Naive B cell (primary cell): ENCODE measurements around the gene MIS18BP1. TPM values are rescaled to one million over a fixed set of nuclear protein-coding genes. Genes with fewer than 3 reads are reported as not detected.

Experiments used
- ATAC-seq, 2 donors: fragments of 150-1000 bp; cut with Tn5 transposase; 2 replicates each; pipeline ENCODE4 v1.10.0; 2021; ENCODE audit warnings: low read depth in 2 of 2, mild to moderate bottlenecking in 2 of 2, moderate library complexity in 2 of 2
- DNase-seq: peaks from one replicate; pipeline ENCODE4 v3.0.0; 2022
- H3K27ac Mint-ChIP-seq, 6 donors: one replicate each; pipeline ENCODE4 v1.8.0; 2020 to 2022; ENCODE audit warnings: mild to moderate bottlenecking in 6 of 6, mixed read lengths in 6 of 6, moderate library complexity in 5 of 6, inconsistent platforms in 2 of 6
- H3K27me3 Mint-ChIP-seq, 3 donors: one replicate each; pipeline ENCODE4 v1.8.0; 2021 to 2022; ENCODE audit warnings: mixed read lengths in 3 of 3, mild to moderate bottlenecking in 1 of 3
- H3K36me3 Mint-ChIP-seq, 2 donors: one replicate each; pipeline ENCODE4 v1.8.0; 2020 to 2022; ENCODE audit warnings: mixed read lengths in 2 of 2, inconsistent platforms in 1 of 2, mild to moderate bottlenecking in 1 of 2
- H3K4me1 Mint-ChIP-seq, 3 donors: one replicate each; pipeline ENCODE4 v1.8.0; 2020 to 2022; ENCODE audit warnings: mixed read lengths in 3 of 3, inconsistent platforms in 1 of 3, mild to moderate bottlenecking in 1 of 3, moderate library complexity in 1 of 3
- H3K4me3 Mint-ChIP-seq, 8 donors: one replicate each; pipeline ENCODE4 v1.8.0; 2020 to 2022; ENCODE audit warnings: mild to moderate bottlenecking in 8 of 8, mixed read lengths in 8 of 8, moderate library complexity in 8 of 8, inconsistent platforms in 2 of 8
- H3K9me3 Mint-ChIP-seq, 7 donors: one replicate each; pipeline ENCODE4 v1.8.0; 2020 to 2022; ENCODE audit warnings: mixed read lengths in 7 of 7, mild to moderate bottlenecking in 5 of 7, inconsistent platforms in 2 of 7, moderate library complexity in 1 of 7
- polyA plus RNA-seq, 6 donors: library from polyadenylated mRNA; unstranded; fragments of 300-500 nt; fragmentation: Illumina TruSeq; gene quantifications; one replicate each; pipeline ENCODE4 v1.2.3, GENCODE V29; 2021; ENCODE audit warnings: low read depth in 6 of 6

MIS18BP1 gene
- polyA plus RNA-seq, 6 donors from 2014 or later = 44.5 to 85.3 (median 75.8) TPM

GRCh38 chr14:45177076-45177475 lies 75.9 kb downstream of the MIS18BP1 start:
- Mint-ChIP-seq H3K4me1 (no peaks in the 10 kb centered on the region), H3K36me3 (peaks cover 0 to 4% of the 10 kb centered on the region in 2 donors)
- ATAC-seq = no peak

GRCh38 chr14:45169906-45170305 lies 83.1 kb downstream of the MIS18BP1 start:
- Mint-ChIP-seq H3K9me3 (no peaks in the 10 kb centered on the region), H3K27ac (peak overlapping the region in 1 of 6 donors; percentile 15), H3K4me1 (no peaks in the 10 kb centered on the region), H3K4me3 (no peak overlapping the region), H3K36me3 (peaks cover 0 to 7% of the 10 kb centered on the region in 2 donors), H3K27me3 (no peaks in the 10 kb centered on the region)
- DNase-seq = no peak
- no peak for ATAC-seq

More at GRCh38 chr14:45177076-45177475, 75.9 kb downstream of the MIS18BP1 start:
- Mint-ChIP-seq H3K9me3 (no peaks in the 10 kb centered on the region), H3K4me3 (no peak overlapping the region), H3K27me3 (no peaks in the 10 kb centered on the region), H3K27ac (no peak overlapping the region)
- DNase-seq = no peak

- Mint-ChIP-seq H3K27me3 (no peaks in the 10 kb centered on the region), H3K9me3 (no peaks in the 10 kb centered on the region), H3K4me3 (no peak overlapping the region), H3K4me1 (no peaks in the 10 kb centered on the region), H3K27ac (peak overlapping the region in 2 of 6 donors; percentile 12 to 33), H3K36me3 (peaks cover 0 to 13% of the 10 kb centered on the region in 2 donors)
- no peak for DNase-seq
- ATAC-seq = no peak
These were observed 96.9 kb downstream of the MIS18BP1 start for GRCh38 chr14:45156067-45156466.

Other genes starting within 250 kb of the MIS18BP1 start
- gene PRPF39, start 169.1 kb downstream of the MIS18BP1 start, polyA plus RNA-seq = 10 to 100 TPM in 4 of 6 donors, 1 to 10 TPM in 2; 9.2 to 19.6 (median 13.1) TPM
- gene FKBP3, start 118.7 kb downstream of the MIS18BP1 start, polyA plus RNA-seq = 10 to 100 TPM; 48.4 to 99.8 (median 68.0) TPM
- 1 to 10 TPM; 4.3 to 10.0 (median 8.3) TPM for gene FANCM, start 117.3 kb downstream of the MIS18BP1 start, polyA plus RNA-seq